COR-L47 (cell line): Measurements from ENCODE around the gene PSMG2.
"Not testable (repeated sequence)": the region's sequence is repeated elsewhere in the genome, so short reads cannot be mapped to it uniquely, and the experiment has no call there.

ENCODE experiments used
- DNase-seq: peaks from one replicate; lab custom pipeline; 2025; lab: John Stamatoyannopoulos, UW

PSMG2 gene

DNA sequence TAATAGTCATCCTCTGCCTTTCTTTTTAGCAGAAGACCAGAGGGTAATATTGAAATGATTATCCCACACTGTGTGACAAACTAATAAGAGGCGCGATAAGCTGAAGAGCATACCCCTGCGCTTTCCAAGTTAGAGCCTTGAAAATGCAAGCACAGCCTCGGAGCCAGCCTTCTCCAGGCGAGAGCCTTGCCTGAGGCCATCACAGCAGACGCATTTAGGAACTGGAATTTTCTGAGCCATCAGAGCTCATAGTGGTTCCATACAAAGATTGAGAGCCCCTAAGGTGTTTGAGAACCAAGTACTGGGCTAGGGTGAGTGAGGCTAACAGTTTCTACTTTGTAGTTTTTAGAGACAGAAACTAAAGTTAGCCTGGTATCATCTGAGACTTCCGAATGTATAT, 19.9 kb downstream of the PSMG2 start:
- DNase-seq, result no peak

- DNase-seq, result no peak
These were observed 23.5 kb downstream of the PSMG2 start for GRCh38 chr18:12726331-12726730.

- peak; percentile 75 for DNase-seq
These were observed 24.1 kb downstream of the PSMG2 start for GRCh38 chr18:12726774-12727550.

GRCh38 chr18:12737243-12737902, 34.5 kb downstream of the PSMG2 start:
- no peak for DNase-seq

GRCh38 chr18:12741351-12741750, 38.5 kb downstream of the PSMG2 start:
- peak; percentile 79 for DNase-seq

DNA sequence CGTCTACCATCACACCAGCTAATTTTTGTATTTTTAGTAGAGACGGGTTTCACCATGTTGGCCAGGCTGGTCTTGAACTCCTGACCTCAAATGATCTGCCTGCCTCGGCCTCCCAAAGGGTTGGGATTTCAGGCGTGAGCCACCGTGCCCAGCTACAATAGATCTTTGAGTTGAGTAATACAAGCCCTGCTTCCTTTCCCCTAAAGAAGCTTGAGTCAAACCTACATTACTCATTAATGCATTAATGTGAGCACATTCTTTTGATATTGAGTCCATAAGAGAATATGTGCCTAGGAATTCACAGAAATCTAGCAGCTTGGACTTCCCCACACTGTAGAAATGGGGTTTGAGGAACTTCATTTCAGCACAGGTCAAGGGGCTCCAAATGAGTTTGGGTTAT, 39.6 kb downstream of the PSMG2 start:
- no peak for DNase-seq

- DNase-seq, result peak; percentile 41
These were observed 41.3 kb downstream of the PSMG2 start for GRCh38 chr18:12744103-12744502.

- DNase-seq, result no peak
These were observed 42.4 kb downstream of the PSMG2 start for GRCh38 chr18:12745095-12745795.

DNA sequence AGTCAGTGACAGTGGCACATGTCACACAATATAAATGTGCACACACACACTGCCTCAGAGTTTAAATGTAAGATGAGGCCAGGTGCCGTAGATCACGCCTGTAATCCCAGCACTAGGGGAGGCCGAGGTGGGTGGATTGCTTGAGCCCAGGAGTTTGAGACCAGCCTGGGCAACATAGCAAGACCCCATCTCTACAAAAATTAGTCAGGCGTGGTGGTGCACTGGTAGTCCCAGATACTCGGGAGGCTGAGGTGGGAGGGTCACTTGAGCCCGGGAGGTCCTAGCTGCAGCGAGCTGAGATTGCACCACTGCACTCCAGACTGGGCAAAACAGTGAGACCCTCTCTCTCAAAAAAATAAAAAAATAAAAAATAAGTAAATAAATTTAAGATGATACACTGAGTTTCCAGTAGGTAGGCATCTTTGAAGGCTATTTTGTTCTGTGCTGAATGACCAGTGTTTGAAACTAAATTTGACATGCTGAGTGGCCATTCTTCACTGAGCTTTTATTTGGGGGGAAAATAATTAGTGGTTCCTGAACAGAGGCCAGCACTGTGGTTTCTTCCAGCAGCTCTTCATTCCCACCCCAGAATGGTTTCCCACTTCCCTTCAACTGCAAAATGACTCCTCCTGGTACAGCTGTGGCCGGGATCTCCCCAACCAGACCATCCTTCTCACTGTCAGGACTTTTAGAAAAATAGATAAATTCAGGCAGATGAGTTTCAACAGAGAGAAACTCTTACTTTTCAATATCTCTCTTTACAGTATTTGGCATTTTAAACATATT, 44.9 kb downstream of the PSMG2 start:
- DNase-seq, result no peak

DNA sequence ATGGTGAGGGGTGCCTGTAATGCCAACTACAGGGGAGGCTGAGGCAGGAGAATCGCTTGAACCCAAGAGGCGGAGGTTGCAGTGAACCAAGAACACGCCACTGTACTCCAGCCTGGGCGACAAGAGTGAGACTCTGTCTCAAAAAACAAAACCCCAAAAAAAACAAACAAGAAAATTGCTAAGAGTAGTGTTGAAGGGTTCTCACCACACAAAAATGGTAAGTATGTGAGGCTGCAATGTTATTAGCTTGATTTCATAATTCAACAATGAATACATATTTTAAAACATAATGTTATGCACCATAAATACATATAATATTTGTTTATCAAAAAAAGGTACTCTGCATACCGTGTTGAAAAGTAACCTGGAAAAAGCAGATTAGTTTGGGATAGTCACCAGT, 45.8 kb downstream of the PSMG2 start:
- no peak for DNase-seq

- DNase-seq, result no peak
These were observed 46.3 kb downstream of the PSMG2 start for GRCh38 chr18:12749121-12749520.

- no peak for DNase-seq
These were observed 47.4 kb downstream of the PSMG2 start for GRCh38 chr18:12750076-12750714.

GRCh38 chr18:12750715-12751502, 48.1 kb downstream of the PSMG2 start:
- no peak for DNase-seq

- DNase-seq, result no peak
These were observed 48.7 kb downstream of the PSMG2 start for GRCh38 chr18:12751503-12751884.

- no peak for DNase-seq
These were observed 49.0 kb downstream of the PSMG2 start for GRCh38 chr18:12751891-12752290.

GRCh38 chr18:12754511-12754910, 51.7 kb downstream of the PSMG2 start:
- DNase-seq, result no peak

GRCh38 chr18:12755606-12756005, 52.8 kb downstream of the PSMG2 start:
- DNase-seq, result not testable (repeated sequence)

DNA sequence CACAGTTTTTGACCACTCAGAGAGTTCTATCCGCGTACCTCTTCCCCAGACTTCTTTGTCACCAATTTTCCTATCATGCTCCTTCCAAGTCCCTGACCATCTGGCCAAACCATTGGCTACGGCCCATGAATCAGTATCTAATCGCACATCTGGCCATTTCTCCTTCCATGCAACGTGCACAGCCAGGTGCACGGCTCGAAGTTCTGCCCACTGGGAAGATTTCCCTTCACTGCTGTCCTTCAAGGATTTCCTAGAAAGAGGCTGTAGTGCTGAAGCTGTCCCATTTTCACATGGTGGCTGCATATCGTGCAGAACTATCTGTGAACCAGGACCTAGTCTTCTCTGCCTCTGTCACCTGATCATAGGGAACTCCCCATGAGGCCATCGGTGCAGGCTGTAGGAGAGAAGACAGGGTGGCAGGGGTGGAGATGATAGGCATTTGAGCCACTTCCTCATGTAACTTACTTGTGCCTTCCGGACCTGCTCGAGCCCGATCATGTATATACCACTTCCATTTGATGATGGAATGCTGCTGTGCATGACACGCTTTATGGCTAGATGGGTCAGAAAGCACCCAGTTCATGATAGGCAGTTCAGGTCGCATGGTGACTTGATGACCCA, 53.9 kb downstream of the PSMG2 start:
- not testable (repeated sequence) for DNase-seq

GRCh38 chr18:12758566-12758965, 55.7 kb downstream of the PSMG2 start:
- not testable (repeated sequence) for DNase-seq

DNA sequence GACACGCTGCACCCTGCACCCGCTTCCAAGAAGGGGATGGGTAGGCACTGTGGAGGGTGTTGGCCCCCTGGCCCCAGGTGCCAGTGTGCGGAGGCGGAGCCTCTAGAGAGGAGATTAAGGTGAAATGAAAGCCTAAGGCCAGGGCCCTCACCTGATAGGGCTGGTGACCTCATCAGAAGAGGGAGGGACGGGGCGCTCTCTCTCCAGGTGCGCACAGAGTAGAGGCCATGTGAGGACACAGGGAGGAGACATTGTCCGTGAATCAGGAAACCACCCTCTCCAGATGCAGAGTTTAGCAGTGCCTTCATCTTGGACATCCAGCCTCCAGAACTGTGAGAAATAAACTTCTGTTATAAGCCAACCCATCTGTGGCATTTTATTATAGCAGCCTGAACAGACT, 62.3 kb downstream of the PSMG2 start:
- DNase-seq, result no peak
